Measurements from ENCODE around the gene CFH.

DNA sequence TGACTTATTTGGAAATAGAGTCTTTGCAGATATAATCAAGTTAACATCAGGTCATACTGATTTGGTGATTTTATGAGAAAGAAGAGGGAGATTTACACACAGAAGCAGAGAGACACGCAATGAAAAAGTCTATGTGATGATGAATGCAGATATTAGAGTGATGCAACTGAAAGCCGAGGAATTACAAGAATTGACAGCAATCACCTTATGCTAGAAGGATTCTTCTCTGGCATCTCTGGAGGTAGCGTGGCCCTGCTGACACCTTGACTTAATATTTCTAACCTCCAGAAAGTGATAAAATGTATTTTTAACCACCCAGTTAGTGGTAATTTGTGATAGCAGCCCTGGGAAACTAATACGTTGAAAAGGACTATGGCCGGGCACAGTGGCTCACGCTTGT, 14.2 kb upstream of the CFH start:
- TF ChIP-seq POLR2A (conservative IDR thresholded peaks at IDR 0.05) (no peak), SP2 (IDR thresholded peaks at IDR 0.05; ENCODE audit: extremely low read depth, low read depth, low read length, poor library complexity, severe bottlenecking) (no peak), PHB2 (IDR thresholded peaks at IDR 0.05; ENCODE audit: low read depth) (no peak), STAG1 (CRISPR knock-in tag; IDR thresholded peaks at IDR 0.05; ENCODE audit: borderline replicate concordance) (no peak), CHD2 (IDR thresholded peaks at IDR 0.05; ENCODE audit: low read depth, low read length) (no peak), FOXK2 (conservative IDR thresholded peaks at IDR 0.05 in 1 of 2, IDR thresholded peaks at IDR 0.05 in 1 of 2; ENCODE audit: low read depth in 2 of 2) (no peak)
- TF ChIP-seq, protein P1, sequence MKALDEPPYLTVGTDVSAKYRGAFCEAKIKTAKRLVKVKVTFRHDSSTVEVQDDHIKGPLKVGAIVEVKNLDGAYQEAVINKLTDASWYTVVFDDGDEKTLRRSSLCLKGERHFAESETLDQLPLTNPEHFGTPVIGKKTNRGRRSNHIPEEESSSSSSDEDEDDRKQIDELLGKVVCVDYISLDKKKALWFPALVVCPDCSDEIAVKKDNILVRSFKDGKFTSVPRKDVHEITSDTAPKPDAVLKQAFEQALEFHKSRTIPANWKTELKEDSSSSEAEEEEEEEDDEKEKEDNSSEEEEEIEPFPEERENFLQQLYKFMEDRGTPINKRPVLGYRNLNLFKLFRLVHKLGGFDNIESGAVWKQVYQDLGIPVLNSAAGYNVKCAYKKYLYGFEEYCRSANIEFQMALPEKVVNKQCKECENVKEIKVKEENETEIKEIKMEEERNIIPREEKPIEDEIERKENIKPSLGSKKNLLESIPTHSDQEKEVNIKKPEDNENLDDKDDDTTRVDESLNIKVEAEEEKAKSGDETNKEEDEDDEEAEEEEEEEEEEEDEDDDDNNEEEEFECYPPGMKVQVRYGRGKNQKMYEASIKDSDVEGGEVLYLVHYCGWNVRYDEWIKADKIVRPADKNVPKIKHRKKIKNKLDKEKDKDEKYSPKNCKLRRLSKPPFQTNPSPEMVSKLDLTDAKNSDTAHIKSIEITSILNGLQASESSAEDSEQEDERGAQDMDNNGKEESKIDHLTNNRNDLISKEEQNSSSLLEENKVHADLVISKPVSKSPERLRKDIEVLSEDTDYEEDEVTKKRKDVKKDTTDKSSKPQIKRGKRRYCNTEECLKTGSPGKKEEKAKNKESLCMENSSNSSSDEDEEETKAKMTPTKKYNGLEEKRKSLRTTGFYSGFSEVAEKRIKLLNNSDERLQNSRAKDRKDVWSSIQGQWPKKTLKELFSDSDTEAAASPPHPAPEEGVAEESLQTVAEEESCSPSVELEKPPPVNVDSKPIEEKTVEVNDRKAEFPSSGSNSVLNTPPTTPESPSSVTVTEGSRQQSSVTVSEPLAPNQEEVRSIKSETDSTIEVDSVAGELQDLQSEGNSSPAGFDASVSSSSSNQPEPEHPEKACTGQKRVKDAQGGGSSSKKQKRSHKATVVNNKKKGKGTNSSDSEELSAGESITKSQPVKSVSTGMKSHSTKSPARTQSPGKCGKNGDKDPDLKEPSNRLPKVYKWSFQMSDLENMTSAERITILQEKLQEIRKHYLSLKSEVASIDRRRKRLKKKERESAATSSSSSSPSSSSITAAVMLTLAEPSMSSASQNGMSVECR (CRISPR knock-in tag; IDR thresholded peaks at IDR 0.05): no peak
- TF ChIP-seq, protein P2, sequence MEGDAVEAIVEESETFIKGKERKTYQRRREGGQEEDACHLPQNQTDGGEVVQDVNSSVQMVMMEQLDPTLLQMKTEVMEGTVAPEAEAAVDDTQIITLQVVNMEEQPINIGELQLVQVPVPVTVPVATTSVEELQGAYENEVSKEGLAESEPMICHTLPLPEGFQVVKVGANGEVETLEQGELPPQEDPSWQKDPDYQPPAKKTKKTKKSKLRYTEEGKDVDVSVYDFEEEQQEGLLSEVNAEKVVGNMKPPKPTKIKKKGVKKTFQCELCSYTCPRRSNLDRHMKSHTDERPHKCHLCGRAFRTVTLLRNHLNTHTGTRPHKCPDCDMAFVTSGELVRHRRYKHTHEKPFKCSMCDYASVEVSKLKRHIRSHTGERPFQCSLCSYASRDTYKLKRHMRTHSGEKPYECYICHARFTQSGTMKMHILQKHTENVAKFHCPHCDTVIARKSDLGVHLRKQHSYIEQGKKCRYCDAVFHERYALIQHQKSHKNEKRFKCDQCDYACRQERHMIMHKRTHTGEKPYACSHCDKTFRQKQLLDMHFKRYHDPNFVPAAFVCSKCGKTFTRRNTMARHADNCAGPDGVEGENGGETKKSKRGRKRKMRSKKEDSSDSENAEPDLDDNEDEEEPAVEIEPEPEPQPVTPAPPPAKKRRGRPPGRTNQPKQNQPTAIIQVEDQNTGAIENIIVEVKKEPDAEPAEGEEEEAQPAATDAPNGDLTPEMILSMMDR (IDR thresholded peaks at IDR 0.05 in 2 of 3, conservative IDR thresholded peaks at IDR 0.05 in 1 of 3; ENCODE audit: insufficient read depth in 2 of 3, low read depth in 1 of 3, low read length in 3 of 3): no peak

All from K562 (cell line).